Right lobe of liver (tissue), 6 donors: ENCODE measurements around the gene CSNK1D. TPM values are rescaled to one million over a fixed set of nuclear protein-coding genes. Genes with fewer than 3 reads are reported as not detected.
A peak's percentile ranks its signal among the peaks of the same experiment; 100 is the strongest.
"Not testable (repeated sequence)": the region's sequence is repeated elsewhere in the genome, so short reads cannot be mapped to it uniquely, and the experiment has no call there.

Experiments used
- ATAC-seq, 4 donors: fragments of 200-7000 bp; cut with Tn5 transposase; one replicate each; pipeline ENCODE4 v1.9.1; 2020; ENCODE audit warnings: mild to moderate bottlenecking in 4 of 4, moderate library complexity in 4 of 4
- DNase-seq, 3 donors: peaks; one replicate each; pipeline ENCODE4 v3.0.0-alpha.2; 2020
- H3K27ac ChIP-seq, 3 donors: fragments of 200-600 bp; one replicate each; pipeline ENCODE4 v1.8.0; 2022
- H3K27me3 ChIP-seq, 2 donors: fragments of 200-600 bp; one replicate each; pipeline ENCODE4 v1.8.0; 2022
- H3K36me3 ChIP-seq, 4 donors: fragments of 200-600 bp; sonication (generic) in 1 of 4; one replicate each; pipeline versions ENCODE4 v1.5.1 to v1.8.0; 2017 to 2022; ENCODE audit warnings: control low read depth in 1 of 4
- H3K4me1 ChIP-seq, 4 donors: fragments of 200-600 bp; sonication (generic) in 1 of 4; one replicate each; pipeline versions ENCODE4 v1.5.1 to v1.8.0; 2017 to 2022; ENCODE audit warnings: control low read depth in 1 of 4
- H3K4me3 ChIP-seq, 3 donors: fragments of 200-600 bp; one replicate each; pipeline ENCODE4 v1.8.0; 2022
- H3K9me3 ChIP-seq, 4 donors: fragments of 200-600 bp; sonication (generic) in 1 of 4; one replicate each; pipeline versions ENCODE4 v1.5.1 to v1.8.0; 2017 to 2022; ENCODE audit warnings: control low read depth in 1 of 4
- POLR2A ChIP-seq: fragments of 450-650 bp; IDR thresholded peaks from one replicate; pipeline ENCODE4 v1.6.1; 2017; ENCODE audit warnings: antibody characterized with exemption, mild to moderate bottlenecking
- whole genome bisulfite sequencing: methylation state at CpG from one replicate; pipeline ENCODE4 v1.1.6; 2018; ENCODE audit warnings: low coverage, low lambda C conversion rate; ENCODE audit not compliant: insufficient coverage; ENCODE audit errors: missing lambda C conversion rate; 5-methylcytosine and 5-hydroxymethylcytosine counted together
- intact Hi-C, 2 donors: fragments of 100-400 bp; cut with DNase I; formaldehyde crosslinking; loops; one replicate each; pipeline versions ENCODE4 v1.11.2 to v1.14.1; 2022
- total RNA-seq, 6 experiments: library from RNA; depleted of rRNA in 2 of 6; stranded (reverse); fragments of >200 nt in 2 of 6; fragmentation: NEBNext Ultra II Directional in 3 of 6; extraction: Animal tissue kit (Norgen Biotek cat#: 25700) in 3 of 6; gene quantifications; one replicate each; pipeline versions ENCODE4 v1.1.0 to v1.2.4, GENCODE V29; 2016 to 2023
- TF ChIP-seq, protein P1 (sequence below), 4 donors: fragments of 200-600 bp in 3 of 4; fragments of 450-650 bp in 1 of 4; IDR thresholded peaks; one replicate each; pipeline versions ENCODE4 v1.5.1 to v1.8.0; 2016 to 2022; ENCODE audit warnings: antibody characterized with exemption in 4 of 4, mild to moderate bottlenecking in 2 of 4
- donor health status: DM: no; HTN: yes; CAD: no.
- donor health status: DM: no; HTN: no; CAD: no.
- donor health status: DM: no; HTN: no; CAD: no.
- donor health status: DM: no; HTN: yes; CAD: no.
- donor health status: DM: no; HTN: yes; CAD: no.

CSNK1D gene
- total RNA-seq, 6 experiments from 2014 or later = 32.7 to 73.0 (median 45.9) TPM

DNA sequence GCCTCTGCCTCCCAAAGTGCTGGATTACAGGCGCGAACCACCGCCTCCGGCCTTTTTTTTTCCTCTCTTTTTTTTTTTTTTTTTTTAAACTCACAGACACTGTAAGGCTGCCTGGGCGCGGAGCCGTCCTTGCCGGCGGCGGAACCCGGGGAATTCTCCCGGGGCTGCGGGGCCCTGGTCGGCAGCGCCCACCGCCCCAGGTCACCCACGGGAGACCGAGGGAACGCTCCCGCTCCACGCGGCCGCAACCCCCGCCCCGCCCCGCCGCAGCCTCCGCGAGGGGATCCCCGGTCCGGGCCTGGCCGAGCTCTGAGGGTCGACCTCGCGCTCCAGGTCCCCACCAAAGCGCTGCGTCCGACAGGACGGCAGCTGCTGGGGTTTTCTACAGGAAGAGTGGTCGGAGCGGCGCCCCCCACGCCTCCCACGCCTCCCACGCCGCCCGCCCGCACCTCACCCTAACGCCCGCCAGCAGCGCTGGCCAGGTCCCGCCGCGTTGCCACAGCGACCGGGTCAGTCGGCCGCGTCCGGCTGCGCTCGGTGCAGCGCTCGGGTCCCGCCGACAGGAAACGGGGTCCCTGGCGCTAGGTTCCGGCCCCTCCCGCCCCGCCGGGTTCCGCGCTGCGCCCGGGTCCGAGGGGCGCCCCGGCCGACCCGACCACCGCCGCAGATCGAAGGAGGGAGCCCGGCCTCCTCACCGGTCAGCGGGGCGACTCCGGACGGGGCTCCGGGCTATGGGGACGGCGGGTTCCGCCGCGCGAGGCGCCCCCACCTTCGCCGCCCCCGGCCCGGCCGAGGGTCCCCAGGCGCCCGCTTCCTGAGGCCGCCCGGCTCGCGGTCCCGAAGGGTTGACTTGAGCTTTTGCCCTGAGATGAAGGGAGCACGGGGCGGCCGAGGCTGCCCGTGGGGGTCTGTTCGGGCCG lies 60.9 kb downstream of the CSNK1D start, which contains the start of gene CCDC57:
TSS of gene CCDC57 (minus strand) at position 512 of the 920 bp plus-strand sequence. CDS start 10,898 bp downstream, outside the sequence.
- H3K4me3 ChIP-seq = peak within 1 kb of the TSS; percentile 84 to 98 (median 92)
- peak; percentile 22 for TF ChIP-seq POLR2A
- TF ChIP-seq, protein P1, sequence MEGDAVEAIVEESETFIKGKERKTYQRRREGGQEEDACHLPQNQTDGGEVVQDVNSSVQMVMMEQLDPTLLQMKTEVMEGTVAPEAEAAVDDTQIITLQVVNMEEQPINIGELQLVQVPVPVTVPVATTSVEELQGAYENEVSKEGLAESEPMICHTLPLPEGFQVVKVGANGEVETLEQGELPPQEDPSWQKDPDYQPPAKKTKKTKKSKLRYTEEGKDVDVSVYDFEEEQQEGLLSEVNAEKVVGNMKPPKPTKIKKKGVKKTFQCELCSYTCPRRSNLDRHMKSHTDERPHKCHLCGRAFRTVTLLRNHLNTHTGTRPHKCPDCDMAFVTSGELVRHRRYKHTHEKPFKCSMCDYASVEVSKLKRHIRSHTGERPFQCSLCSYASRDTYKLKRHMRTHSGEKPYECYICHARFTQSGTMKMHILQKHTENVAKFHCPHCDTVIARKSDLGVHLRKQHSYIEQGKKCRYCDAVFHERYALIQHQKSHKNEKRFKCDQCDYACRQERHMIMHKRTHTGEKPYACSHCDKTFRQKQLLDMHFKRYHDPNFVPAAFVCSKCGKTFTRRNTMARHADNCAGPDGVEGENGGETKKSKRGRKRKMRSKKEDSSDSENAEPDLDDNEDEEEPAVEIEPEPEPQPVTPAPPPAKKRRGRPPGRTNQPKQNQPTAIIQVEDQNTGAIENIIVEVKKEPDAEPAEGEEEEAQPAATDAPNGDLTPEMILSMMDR (IDR thresholded peaks at IDR 0.05) = no peak
- no peaks in the 10 kb centered on the region for H3K9me3 ChIP-seq
- intact Hi-C loops = no loop called here
- DNase-seq (peak; percentile 87 to 89 (median 89)), ATAC-seq (peak; percentile 65 to 85 (median 80))
- no peaks in the 10 kb centered on the region for H3K27me3 ChIP-seq
- no peaks in the 10 kb centered on the region for H3K36me3 ChIP-seq
- H3K27ac ChIP-seq = peak within 1 kb of the TSS; percentile 67 to 87 (median 76)
- peaks cover 2 to 19% (median 5%) of the 10 kb centered on the region in 4 donors for H3K4me1 ChIP-seq
- 1% methylated on average over 16 of the region's 116 CpGs for WGBS

DNA sequence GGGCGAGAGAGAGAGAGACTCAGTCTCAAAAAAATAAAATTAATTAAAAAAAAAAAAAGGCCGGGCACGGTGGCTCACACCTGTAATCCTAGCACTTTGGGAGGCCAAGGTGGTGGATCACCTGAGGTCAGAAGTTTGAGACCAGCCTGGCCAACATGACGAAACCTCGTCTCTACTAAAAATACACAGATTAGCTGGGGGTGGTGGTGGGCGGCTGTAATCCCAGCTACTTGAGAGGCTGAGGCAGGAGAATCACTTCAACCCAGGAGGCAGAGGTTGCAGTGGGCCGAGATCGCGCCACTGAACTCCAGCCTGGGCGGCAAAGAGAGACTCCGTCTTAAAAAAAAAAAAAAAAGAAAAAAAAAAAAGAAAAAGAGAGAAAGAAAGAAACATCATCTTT lies 62.8 kb downstream of the CSNK1D start:
- 95% methylated on average over 4 of the region's 11 CpGs for WGBS
- intact Hi-C loops, H3K4me1 ChIP-seq, H3K4me3 ChIP-seq, ATAC-seq, H3K27ac ChIP-seq, H3K27me3 ChIP-seq, H3K9me3 ChIP-seq, DNase-seq, H3K36me3 ChIP-seq: not testable (repeated sequence)

DNA sequence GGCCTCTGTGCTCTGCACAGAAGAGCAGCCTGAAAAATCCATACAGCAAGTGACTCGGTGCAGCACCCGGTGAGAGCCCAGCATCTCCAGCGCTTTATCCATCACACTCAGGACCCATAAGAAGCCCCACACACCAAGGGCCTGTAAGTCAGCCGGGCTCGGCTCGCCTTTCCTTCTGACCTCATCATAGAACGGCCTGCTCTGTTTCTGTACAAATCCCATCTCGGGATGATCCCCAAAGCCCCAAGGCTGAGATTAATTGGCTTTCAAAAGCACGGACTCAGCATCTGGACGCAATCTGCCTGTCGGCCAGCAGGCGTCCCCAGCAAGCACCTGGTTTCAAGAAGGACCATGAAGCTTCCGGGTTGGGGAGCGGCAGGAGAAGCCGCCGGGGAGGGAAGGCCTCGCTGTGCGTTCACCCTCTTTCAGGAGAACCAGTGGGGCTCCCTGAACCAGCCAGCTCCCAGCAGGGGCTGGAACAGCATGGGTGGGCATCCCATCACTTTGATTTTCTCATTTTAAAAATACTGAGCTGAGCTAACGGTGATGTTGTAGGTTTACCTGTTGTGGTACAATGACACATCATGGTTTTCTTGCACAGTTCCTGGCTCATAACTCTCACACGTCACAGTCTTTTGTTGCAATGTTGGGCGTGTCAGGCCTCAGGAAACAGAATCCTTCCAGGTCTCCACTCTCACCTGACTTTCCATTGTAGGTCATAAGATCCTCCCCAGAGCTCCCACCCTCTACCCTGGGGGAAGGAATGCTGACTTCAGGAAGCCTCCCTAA lies 67.6 kb downstream of the CSNK1D start:
- H3K27ac ChIP-seq = peak overlapping the region; percentile 25 to 71 (median 62)
- DNase-seq = peak; percentile 81 to 86 (median 84)
- intact Hi-C loops = no loop called here
- peak overlapping the region in 1 of 3 donors; percentile 18 for H3K4me3 ChIP-seq
- H3K4me1 ChIP-seq = peaks cover 0 to 4% (median 2%) of the 10 kb centered on the region in 4 donors
- no peaks in the 10 kb centered on the region for H3K9me3 ChIP-seq
- TF ChIP-seq, protein P1 (IDR thresholded peaks at IDR 0.05) = peak; percentile 83 to 90 (median 86)
- peak; percentile 57 for TF ChIP-seq POLR2A
- H3K27me3 ChIP-seq = no peaks in the 10 kb centered on the region
- H3K36me3 ChIP-seq = no peaks in the 10 kb centered on the region
- WGBS = 19% methylated on average over 3 of the region's 21 CpGs
- ATAC-seq = peak; percentile 90 to 96 (median 93)

DNA sequence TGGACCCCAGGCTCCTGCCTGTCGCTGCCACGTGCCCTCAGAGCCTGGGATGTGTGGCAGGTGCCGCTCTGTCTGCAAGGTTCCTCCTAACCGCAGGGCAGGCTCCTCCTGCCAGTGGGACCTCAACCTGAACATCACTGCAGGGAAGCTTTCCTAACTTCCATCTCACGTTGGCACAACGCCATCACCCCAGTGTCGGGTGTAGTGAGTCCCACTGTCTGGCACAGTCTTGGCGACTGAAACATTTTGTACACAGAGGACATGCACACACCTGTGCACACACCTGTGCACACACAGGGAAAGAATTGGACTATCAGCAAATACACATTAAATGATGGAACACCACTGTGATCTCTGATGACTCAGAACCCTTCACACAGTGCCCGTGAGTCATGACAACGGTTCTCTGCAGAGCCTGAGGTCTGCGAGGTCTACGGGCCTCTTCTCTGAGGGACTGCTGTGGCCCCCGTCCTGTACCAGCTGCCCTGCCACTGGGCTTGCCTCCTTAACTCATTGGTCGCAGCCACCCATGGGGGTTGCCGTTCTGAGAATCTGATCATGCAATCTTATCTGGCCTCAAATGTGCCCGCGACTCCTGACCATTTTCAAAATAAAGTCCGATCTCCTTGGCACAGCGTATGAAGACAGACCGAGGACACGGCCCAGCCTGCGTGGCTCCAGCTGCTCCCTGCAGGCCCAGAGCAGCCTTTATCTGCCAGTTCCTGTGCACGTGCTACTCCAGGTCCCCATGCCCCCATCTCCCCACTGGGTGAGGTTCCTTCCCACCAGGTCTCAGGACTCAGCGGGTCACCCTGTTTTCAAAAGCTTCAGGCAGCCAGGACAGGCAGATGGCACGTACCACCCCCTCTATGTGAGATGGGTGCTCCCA lies 68.4 kb downstream of the CSNK1D start:
- TF ChIP-seq, protein P1 (IDR thresholded peaks at IDR 0.05) = no peak
- no peak for TF ChIP-seq POLR2A
- DNase-seq (no peak), ATAC-seq (peak in 1 of 4 donors; percentile 7)
- H3K27ac ChIP-seq = no peak overlapping the region
- H3K4me1 ChIP-seq = peaks cover 0 to 4% (median 2%) of the 10 kb centered on the region in 4 donors
- no peak overlapping the region for H3K4me3 ChIP-seq
- H3K9me3 ChIP-seq = no peaks in the 10 kb centered on the region
- WGBS = 30% methylated on average over 2 of the region's 25 CpGs
- no peaks in the 10 kb centered on the region for H3K36me3 ChIP-seq
- intact Hi-C loops = no loop called here
- no peaks in the 10 kb centered on the region for H3K27me3 ChIP-seq
